ENCODE measurements around the gene SNAPC1.

DNA sequence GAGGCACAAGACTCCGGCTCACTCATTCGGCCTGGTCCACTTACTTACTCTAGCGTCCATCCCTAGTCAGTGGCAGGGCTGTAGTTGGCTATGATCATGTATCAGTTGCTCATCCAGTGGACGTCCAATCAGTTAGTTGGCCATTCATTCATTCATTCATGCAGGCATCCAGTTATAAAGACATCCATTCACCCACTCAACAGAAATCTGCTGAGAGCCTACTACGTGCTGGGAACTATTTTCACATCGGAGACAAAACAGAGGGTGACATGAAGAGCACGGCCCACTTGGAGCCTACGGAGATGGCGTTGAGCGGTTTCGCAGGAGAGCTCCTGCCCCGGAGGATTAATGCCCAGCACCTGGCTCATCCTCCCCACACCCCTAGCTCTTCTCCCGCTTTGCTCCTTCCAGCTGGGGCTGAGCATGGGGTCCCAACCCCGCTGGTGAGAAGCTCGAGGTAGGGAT is 49.7 kb downstream of the SNAPC1 start:
- TF ChIP-seq POLR2A (IDR thresholded peaks at IDR 0.05): no peak
- TF ChIP-seq, protein P1, sequence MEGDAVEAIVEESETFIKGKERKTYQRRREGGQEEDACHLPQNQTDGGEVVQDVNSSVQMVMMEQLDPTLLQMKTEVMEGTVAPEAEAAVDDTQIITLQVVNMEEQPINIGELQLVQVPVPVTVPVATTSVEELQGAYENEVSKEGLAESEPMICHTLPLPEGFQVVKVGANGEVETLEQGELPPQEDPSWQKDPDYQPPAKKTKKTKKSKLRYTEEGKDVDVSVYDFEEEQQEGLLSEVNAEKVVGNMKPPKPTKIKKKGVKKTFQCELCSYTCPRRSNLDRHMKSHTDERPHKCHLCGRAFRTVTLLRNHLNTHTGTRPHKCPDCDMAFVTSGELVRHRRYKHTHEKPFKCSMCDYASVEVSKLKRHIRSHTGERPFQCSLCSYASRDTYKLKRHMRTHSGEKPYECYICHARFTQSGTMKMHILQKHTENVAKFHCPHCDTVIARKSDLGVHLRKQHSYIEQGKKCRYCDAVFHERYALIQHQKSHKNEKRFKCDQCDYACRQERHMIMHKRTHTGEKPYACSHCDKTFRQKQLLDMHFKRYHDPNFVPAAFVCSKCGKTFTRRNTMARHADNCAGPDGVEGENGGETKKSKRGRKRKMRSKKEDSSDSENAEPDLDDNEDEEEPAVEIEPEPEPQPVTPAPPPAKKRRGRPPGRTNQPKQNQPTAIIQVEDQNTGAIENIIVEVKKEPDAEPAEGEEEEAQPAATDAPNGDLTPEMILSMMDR (IDR thresholded peaks at IDR 0.05): no peak
